ENCODE measurements around the gene MXD3.
"Not testable (repeated sequence)": the region's sequence is repeated elsewhere in the genome, so short reads cannot be mapped to it uniquely, and the experiment has no call there.

Gene MXD3

GRCh38 chr5:177311723-177312648 is at the start of gene MXD3:
MXD3 (minus strand) TSS chr5:177311898; CDS start chr5:177311830, 68 bp downstream.
- peak; percentile 98 for DNase-seq

DNA sequence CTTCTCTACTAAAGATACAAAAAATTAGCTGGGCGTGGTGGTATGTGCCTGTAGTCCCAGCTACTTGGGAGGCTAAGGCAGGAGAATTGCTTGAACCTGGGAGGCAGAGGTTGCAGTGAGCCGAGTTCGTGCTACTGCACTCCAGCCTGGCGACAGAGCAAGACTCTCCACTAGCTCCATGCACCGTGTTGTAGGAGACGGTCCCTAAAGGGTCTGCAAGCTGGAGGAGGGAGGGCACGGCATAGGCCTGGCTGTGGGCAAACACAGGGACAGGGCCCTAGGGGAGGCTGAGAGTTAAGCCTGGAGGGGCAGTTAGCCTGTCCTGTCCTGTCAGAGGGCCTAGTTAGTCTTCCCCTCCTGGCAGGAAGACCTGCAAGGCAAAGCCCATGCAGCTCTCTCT is 49.0 kb upstream of the MXD3 start:
- DNase-seq, result not testable (repeated sequence)

DNA sequence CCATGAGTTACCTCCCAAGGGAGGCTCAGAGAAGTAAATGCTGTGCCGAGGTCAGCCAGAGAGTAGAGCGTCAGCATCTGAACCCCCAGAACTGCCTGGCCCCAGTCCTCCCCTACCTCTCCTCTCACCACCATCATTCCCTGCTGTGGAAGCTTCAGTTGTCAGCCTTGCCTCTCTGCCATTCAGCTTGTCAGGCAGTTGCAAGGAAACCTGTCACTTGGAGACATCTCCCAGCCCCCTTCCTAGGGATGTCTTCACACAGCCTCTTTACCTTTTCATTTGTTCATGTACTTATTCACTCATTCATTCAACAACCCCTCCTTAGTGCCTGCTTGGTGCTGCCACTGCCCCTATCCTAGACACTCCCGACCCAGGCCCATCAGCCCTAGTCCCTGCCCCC is 48.2 kb upstream of the MXD3 start:
- no peak for DNase-seq

DNA sequence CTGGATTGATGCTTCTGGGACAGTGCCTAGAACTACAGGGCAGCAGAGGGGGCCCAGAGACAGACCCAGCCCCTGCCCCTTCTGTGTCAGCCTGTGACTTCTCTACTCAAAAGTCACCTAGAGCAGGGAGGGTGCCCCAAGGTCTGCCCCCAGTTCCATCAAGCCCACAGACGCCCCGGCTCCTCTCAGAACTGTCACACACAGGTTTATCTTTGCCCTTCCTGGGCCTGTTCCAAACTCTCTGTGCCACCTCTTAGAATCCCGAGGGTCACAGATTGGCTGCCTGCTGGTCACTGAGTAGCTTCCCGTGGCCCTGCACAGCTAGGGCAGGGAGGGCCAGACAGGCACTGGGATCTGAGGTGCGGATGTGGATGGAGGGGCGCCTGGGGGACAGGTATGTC is 47.8 kb upstream of the MXD3 start:
- DNase-seq, result no peak

DNA sequence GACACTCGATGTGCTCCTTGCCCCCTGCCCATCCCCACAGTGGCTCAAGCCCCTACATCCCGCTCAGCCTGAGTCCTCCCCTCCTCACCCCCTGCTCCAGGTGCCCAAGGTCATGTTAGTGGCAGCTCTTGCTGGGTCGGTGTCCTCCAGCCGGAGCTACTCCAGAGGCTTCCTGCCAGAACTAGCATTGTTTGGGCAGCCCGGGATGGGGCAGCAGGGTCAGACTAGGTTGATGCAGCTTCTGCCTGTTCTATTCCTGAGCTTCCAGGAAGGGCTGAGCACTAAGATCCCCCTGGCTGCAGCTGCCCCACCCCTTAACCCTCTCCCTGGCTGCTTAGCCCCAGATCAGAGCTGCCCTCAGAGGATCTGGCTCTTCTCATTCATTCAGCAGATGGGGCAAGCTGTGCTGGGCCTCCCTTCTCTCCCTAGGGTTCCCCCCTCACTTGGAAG is 46.7 kb upstream of the MXD3 start:
- peak; percentile 37 for DNase-seq

- DNase-seq, result peak; percentile 88
Observed at GRCh38 chr5:177357459-177358351, 46.0 kb upstream of the MXD3 start, which contains the start of gene RGS14. RGS14 (plus strand) TSS chr5:177357924; CDS start chr5:177358025, 101 bp downstream.

- peak; percentile 23 for DNase-seq
Observed at GRCh38 chr5:177357146-177357458, 45.4 kb upstream of the MXD3 start.

- DNase-seq, result peak; percentile 54
Observed at GRCh38 chr5:177356746-177357145, 45.0 kb upstream of the MXD3 start.

DNA sequence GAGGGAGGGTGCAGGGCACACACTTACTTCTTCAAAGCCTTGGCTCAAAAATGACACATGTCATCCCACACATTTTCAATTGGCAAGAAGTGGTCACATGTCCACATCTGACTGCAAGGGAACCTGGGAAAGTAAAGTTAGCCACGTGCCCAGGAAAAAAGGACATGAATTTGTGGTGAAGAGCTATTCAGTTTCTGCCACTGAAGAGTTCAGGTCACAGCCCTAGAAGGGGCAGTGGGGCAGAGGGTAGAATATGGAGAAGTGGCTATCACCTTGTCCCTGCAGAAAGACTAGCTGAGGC is 44.1 kb upstream of the MXD3 start:
- peak; percentile 48 for DNase-seq

DNA sequence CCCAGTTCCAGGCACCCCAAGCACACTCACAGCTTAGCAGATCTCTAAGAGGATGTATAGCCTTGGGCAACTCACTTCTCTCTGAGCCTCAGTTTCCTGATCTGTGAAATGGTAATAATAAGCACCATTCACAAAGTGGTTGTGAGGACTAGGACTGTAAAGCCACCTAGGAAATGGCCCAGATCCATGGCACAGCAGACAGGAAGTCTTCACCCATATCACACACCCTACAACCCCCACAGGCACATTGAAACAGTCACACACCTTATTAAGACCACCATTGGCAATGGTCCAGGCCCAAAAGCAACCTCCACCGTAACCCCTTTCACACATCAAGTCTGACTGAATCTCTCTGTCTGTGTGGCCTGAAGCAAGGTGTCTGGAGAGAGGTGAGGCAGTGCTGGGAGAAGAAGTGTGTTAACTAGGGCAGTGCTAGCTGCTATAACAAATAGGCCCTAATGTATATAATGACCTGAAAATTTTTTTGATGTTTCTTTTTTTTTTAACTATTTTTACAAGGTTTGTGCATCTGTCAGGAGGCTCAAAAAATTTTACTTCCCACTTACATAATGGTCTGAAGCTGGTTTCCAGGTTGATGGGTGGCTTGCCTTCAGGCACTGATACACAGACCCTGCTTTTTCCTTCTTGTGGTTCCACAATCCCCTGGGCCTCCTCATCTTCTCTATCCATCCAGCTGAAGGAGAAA is 43.6 kb upstream of the MXD3 start:
- DNase-seq, result no peak

DNA sequence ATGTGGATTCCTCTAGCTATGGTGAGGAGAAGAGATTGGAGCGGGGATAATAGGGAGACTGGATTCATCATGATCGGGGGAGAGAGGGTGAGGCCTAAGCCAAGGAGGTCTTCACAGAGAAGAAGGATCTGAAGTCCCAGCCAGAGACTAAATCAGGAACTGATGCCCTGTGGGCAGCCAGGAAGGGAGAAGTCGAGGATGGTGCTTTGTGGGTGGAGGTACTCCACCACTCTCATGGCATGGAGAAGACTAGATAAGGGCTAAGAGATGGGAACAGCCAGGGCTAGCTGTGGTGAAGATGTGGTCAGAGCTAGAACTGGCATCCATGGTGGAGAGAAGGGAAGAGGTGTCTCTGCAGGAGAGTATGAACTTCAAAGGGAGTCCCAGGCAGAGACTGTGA is 43.0 kb upstream of the MXD3 start:
- peak; percentile 37 for DNase-seq

DNA sequence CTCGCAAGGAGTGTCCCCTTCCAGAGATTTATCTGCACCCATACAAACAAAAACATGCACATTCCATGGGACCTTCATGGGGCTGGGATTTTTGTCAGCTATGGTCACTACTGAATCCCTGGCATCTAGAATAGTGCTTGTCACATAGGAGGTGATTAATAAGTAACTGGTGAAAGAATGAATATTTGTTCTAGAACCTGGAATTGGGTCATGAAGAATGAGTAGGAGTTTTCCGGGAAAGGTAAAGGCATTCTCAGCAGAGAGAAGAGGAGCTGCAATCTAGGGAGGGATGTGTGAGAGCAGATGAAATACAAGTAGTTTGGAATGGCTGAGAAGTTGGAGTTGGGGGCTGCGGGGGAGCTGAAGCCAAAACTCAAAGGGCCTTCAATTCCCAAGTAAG is 42.6 kb upstream of the MXD3 start:
- no peak for DNase-seq

DNA sequence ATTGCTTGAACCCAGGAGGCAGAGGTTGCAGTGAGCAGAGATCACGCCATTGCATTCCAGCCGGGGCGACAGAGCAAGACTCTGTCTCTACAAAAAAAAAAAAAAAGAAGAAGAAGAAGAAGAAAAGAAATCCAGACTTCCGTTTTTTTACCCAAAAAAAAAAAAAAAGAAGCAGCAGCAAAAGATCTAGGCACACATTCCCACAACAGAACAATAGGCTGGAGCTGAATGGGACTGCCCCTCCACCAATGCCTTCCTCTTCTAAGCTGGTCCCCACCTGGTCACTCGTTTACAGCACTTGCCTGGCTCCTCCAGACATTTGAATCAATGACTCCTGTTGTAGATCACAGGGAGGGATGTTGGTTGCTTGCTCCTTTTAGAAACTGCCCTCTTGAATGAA is 41.4 kb upstream of the MXD3 start:
- no peak for DNase-seq

DNA sequence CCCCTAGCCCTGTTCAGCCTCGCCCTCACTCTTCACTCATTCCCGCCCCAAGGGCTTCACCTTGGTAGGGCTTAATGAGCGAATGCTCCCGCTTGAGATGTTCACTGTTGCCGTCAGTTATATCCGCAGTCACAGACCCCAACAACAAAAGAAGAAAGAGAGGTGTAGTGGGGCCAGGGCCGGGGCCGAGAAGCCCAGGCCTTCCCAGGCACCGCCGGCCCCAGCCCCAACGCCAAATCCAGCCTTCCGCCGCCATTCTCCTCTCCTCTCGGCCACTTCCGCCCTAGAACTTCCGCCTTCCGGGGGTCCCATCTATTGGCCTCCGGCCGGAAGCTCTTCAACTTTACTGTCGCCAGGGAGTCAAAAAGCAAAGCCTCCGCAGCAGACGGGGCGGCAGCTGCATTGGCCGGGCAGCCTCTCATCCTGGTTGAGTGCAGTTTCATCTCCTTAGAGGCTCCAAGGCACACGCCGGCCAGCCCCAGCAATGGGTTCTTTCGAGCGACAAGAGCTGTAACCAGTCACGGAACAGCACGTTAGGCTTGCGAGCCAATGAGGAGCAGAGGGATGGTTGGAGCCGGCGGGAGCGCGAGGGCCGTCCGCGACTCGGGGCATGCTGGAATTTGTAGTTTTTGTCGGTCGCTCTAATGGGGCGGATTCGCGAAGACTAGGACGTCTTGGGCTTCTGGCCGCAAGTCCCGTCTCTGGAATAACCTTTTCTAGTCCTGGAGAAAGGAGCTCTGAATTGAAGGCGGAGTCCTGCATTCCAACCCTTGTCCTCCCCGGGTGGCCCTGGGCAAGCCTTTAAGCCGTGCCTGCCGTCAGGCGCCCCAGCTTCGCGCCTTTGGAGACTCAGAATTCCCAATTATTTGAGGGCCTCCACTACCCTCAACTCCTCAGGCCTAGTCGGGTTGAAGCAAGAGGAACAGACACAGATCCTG is 40.0 kb upstream of the MXD3 start, which contains the start of gene LMAN2:
TSS of gene LMAN2 (minus strand) at position 277 of the 938 bp plus-strand sequence. CDS start at position 256, 21 bp downstream.
- DNase-seq, result peak; percentile 97

- no peak for DNase-seq
Observed at GRCh38 chr5:177350776-177351391, 39.2 kb upstream of the MXD3 start.

DNA sequence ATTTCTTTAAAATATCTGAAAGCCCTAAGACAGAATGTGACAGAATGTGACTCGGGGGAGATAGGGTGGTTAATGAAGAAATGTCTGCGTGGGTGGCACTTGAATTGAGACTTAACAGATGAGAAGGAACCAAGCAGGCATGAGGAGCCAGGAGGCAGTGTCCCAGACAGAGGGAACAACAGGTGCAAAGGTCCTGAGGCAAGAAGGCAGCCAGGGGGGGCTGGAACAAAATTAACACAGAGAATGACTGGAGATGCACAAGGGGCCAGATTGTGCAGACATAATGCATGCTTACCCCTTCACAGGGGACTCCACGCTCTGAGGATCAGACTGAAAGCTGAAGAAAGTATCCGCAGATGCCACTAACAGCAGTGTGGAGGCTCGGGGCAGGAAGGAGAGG is 38.1 kb upstream of the MXD3 start:
- DNase-seq, result no peak

DNA sequence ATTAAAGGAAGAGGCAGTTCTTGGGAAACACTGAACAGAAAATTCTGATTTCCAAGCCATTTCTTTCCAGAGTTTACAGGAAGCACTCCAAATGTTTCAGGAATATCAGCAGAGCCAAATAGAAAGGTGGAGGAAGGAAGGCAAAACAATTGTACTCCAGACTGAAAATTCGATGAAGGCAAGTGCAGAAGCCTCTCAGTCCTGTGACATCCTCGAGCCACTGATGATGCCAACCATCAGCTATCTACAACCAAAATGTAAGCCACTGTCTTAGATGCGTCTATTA is 37.6 kb upstream of the MXD3 start:
- DNase-seq, result no peak

DNA sequence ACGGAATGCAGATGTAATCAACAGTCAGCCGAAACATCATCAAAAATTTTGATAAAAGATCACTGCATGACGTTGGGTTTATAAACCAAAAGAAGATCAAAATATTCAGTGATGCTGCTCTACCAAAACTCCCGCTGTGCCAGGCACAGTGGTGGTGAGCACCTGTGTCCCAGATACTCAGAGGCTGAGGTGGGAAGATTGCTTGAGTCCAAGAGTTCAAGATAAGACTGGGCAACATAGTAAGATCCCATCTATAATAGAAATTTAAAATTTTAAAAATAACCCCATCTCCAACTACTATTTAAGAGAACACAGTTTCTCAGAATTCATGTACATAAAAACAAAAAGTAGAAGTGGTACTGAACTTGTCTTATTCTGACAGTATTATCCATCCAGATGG is 36.0 kb upstream of the MXD3 start:
- no peak for DNase-seq

DNA sequence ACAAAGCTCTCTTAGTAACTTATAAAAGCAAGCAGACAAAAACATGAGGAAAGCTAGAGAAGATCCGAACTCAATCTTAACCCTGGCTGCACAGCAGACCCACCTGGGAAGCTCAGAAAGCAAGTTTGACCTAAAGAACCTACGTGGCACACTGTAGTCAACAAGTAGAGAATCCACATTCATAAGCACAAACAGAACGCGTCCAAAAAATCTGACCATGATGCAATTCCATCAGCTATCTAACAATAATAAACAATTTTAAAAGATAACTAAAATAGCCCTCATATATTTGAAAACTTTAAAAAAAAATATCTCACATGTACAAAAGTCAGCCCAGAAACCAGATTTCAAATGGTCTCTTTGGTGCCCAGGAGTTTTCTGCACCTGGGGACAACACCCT is 35.1 kb upstream of the MXD3 start:
- DNase-seq, result no peak

DNA sequence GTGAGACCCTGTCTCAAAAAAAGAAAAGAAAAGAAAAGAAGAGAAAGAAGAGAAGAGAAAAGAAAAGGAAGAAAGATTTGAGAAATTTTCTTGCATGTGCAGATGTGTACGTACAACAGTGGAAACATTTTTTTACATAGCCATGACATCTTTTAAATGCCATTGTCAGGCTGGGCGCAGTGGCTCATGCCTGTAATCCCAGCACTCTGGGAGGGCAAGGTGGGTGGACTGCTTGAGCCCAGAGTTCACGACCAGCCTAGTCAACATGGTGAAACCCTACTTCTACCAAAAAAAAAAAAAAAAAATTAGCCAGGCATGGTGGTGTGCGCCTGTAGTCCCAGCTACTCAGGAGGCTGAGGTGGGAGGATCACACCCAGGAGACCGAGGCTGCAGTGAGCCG is 33.2 kb upstream of the MXD3 start:
- DNase-seq, result no peak

GRCh38 chr5:177343777-177344176 is 32.1 kb upstream of the MXD3 start:
- DNase-seq, result no peak

DNA sequence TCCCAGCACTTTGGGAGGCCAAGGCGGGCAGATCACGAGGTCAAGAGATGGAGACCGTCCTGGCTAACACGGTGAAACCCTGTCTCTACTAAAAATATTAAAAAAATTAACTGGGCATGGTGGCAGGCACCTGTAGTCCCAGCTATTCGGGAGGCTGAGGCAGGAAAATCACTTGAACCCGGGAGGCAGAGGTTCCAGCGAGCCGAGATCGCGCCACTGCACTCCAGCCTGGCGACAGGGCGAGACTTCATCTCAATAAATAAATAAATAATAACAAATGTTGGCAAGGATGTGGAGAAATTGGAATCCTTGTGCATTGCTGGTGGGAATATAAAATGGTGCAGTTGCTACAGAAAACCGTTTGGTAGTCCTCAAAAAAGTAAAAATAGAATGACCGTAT is 31.3 kb upstream of the MXD3 start:
- not testable (repeated sequence) for DNase-seq
